ENCODE measurements around the gene NOCT.
"Not testable (repeated sequence)": the region's sequence is repeated elsewhere in the genome, so short reads cannot be mapped to it uniquely, and the experiment has no call there.

The NOCT gene

DNA sequence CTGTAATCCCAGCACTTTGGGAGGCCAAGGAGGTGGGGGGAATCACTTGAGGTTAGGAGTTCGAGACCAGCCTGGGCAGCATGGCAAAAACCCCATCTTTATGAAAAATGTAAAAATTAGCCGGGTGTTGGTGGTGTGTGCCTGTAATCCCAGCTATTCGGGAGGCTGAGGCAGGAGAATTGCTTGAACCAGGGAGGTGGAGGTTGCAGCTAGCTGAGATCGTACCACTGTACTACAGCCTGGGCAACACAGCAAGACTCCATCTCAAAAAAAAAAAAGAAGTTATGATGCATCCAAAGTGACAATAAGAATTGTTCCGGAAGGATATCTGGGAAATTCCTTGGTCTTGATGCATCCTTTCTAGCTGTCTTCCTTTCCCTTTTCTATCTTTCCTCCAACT is 7.3 kb downstream of the NOCT start:
- H3K9me3 Mint-ChIP-seq: no peaks in the 10 kb centered on the region
- H3K4me1 Mint-ChIP-seq: peaks cover 31% of the 10 kb centered on the region
- H3K36me3 Mint-ChIP-seq: peaks cover 11% of the 10 kb centered on the region
- H3K4me3 Mint-ChIP-seq: no peak overlapping the region
- H3K27me3 Mint-ChIP-seq: no peaks in the 10 kb centered on the region
- H3K27ac Mint-ChIP-seq: no peak overlapping the region

- H3K27ac Mint-ChIP-seq: no peak overlapping the region
- H3K4me1 Mint-ChIP-seq: peaks cover 17% of the 10 kb centered on the region
- no peak overlapping the region for H3K4me3 Mint-ChIP-seq
- no peaks in the 10 kb centered on the region for H3K27me3 Mint-ChIP-seq
- peaks cover 7% of the 10 kb centered on the region for H3K36me3 Mint-ChIP-seq
- H3K9me3 Mint-ChIP-seq: no peaks in the 10 kb centered on the region
Observed at GRCh38 chr4:139024686-139025085, 9.1 kb downstream of the NOCT start.

- Mint-ChIP-seq H3K4me3 (no peak overlapping the region), H3K27ac (no peak overlapping the region), H3K9me3 (no peaks in the 10 kb centered on the region), H3K36me3 (peaks cover 4% of the 10 kb centered on the region), H3K4me1 (peaks cover 11% of the 10 kb centered on the region), H3K27me3 (no peaks in the 10 kb centered on the region)
Observed at GRCh38 chr4:139025841-139026240, 10.3 kb downstream of the NOCT start.

- H3K9me3 Mint-ChIP-seq: no peaks in the 10 kb centered on the region
- peaks cover 3% of the 10 kb centered on the region for H3K36me3 Mint-ChIP-seq
- no peak overlapping the region for H3K27ac Mint-ChIP-seq
- no peak overlapping the region for H3K4me3 Mint-ChIP-seq
- peaks cover 12% of the 10 kb centered on the region for H3K4me1 Mint-ChIP-seq
- no peaks in the 10 kb centered on the region for H3K27me3 Mint-ChIP-seq
Observed at GRCh38 chr4:139027776-139028175, 12.2 kb downstream of the NOCT start.

DNA sequence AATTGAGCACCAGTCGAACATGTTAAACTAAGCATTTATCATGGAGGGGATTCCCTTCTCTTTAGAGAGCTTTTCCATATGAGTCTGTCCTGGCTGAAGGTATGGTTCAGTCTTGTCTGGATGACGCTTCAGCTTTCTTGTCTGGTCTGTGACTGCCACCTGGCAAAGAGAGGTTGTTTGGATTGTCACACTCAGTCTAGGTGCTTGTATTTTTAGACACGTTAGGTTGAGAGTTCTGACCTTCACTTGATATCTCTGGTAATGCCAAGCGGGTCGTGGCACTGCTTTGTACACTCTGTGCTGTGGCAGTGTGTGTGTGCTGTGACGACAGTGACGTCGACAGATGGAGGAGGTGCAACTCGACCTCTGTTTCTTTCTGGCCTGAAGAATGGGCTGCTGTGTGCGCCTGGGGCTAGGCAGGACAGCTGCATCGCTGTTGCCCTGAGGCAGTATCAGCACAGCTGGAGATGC is 12.6 kb downstream of the NOCT start:
- H3K4me1 Mint-ChIP-seq: peaks cover 12% of the 10 kb centered on the region
- H3K4me3 Mint-ChIP-seq: no peak overlapping the region
- H3K27me3 Mint-ChIP-seq: no peaks in the 10 kb centered on the region
- no peaks in the 10 kb centered on the region for H3K9me3 Mint-ChIP-seq
- H3K36me3 Mint-ChIP-seq: peaks cover 3% of the 10 kb centered on the region
- H3K27ac Mint-ChIP-seq: no peak overlapping the region

DNA sequence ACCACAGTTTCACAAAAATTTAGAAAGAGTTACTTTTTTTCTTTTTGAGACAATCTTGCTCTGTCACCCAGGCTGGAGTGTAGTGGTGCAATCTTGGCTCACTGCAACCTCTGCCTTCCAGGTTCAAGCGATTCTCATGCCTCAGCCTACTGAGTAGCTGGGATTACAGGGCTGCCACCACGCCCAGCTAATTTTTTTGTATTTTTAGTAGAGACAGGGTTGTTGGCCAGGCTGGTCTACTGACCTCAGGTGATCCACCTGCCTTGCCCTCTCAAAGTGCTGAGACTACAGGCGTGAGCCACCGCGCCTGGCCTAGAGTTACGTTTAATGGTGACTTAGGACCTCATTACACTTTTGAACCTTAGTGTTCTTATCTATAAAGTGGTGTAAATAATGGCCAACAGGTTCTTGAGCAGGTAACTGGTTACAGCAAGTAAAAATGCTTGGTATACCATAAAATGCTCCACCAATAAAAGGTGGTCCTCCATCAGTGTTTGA is 14.3 kb downstream of the NOCT start:
- H3K4me3 Mint-ChIP-seq, H3K4me1 Mint-ChIP-seq, H3K9me3 Mint-ChIP-seq, H3K27ac Mint-ChIP-seq, H3K27me3 Mint-ChIP-seq, H3K36me3 Mint-ChIP-seq: not testable (repeated sequence)

DNA sequence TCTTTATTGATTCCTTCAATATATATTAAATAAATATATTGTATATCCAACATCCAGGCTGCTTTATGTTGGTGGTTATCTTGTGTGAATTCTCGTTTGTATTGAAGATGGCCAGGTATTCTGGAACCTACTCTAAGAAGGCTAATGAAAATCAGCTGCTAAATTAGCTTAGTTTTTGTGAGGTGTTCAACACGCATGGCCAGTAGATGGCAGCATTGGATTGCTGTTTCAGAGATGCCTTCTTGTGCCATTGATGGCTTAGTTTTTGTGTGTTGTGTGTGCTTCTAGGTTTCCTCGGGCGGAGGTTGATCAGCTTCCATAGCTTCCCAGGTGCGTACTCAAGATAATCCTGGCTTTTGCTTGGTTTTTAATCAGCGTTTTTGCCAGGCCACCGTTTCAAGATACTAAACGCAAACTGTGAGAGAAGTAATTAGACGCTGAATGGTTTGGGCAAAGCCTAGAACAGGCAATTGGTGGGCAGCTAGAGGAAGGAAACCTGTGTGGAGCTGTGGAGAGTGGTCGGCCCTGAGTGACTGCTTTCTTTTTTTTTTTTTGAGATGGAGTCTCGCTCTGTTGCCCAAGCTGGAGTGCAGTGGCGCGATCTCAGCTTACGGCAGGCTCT is 15.1 kb downstream of the NOCT start:
- no peaks in the 10 kb centered on the region for H3K27me3 Mint-ChIP-seq
- peaks cover 3% of the 10 kb centered on the region for H3K36me3 Mint-ChIP-seq
- no peak overlapping the region for H3K4me3 Mint-ChIP-seq
- no peaks in the 10 kb centered on the region for H3K9me3 Mint-ChIP-seq
- H3K4me1 Mint-ChIP-seq: peaks cover 9% of the 10 kb centered on the region
- peak overlapping the region; percentile 56 for H3K27ac Mint-ChIP-seq

- H3K27ac Mint-ChIP-seq: no peak overlapping the region
Observed at GRCh38 chr4:139035650-139036049, 20.1 kb downstream of the NOCT start.

GRCh38 chr4:139036885-139037284 is 21.3 kb downstream of the NOCT start:
- H3K9me3 Mint-ChIP-seq: no peaks in the 10 kb centered on the region

More at GRCh38 chr4:139035650-139036049, 20.1 kb downstream of the NOCT start:
- peaks cover 11% of the 10 kb centered on the region for H3K36me3 Mint-ChIP-seq
- H3K9me3 Mint-ChIP-seq: no peaks in the 10 kb centered on the region
- H3K4me3 Mint-ChIP-seq: no peak overlapping the region
- peaks cover 11% of the 10 kb centered on the region for H3K4me1 Mint-ChIP-seq
- H3K27me3 Mint-ChIP-seq: no peaks in the 10 kb centered on the region

DNA sequence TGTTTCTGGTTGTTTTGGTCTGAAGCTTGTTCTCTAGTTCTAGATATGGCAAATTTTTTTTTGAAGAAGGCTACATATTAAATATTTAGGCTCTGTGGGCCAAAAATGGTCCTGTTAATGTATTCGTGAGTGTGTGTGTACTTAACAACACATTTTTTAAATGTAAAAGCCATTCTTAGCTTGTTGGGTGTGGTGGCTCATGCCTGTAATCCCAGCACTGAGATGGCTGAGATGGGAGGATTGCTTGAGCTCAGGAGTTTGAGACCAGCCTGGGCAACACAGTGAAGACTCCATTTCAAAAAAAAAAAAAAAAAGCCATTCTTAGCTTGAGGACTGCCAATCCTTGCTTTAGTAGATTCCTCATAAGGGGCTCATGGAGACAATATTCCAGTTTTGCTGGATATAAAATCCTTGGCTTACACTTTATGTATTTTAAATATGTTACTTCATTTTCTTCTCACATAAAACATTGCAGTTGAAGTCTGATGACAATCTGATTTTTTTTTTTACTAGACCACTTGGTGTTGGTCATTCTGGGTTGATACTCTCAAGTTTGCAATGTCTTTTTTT is 23.4 kb downstream of the NOCT start:
- H3K27me3 Mint-ChIP-seq: no peaks in the 10 kb centered on the region
- H3K4me3 Mint-ChIP-seq: no peak overlapping the region
- H3K36me3 Mint-ChIP-seq: peaks cover 9% of the 10 kb centered on the region

More at GRCh38 chr4:139036885-139037284, 21.3 kb downstream of the NOCT start:
- H3K36me3 Mint-ChIP-seq: peaks cover 9% of the 10 kb centered on the region
- H3K27me3 Mint-ChIP-seq: no peaks in the 10 kb centered on the region
- H3K4me1 Mint-ChIP-seq: peaks cover 19% of the 10 kb centered on the region
- H3K4me3 Mint-ChIP-seq: no peak overlapping the region
- H3K27ac Mint-ChIP-seq: no peak overlapping the region

DNA sequence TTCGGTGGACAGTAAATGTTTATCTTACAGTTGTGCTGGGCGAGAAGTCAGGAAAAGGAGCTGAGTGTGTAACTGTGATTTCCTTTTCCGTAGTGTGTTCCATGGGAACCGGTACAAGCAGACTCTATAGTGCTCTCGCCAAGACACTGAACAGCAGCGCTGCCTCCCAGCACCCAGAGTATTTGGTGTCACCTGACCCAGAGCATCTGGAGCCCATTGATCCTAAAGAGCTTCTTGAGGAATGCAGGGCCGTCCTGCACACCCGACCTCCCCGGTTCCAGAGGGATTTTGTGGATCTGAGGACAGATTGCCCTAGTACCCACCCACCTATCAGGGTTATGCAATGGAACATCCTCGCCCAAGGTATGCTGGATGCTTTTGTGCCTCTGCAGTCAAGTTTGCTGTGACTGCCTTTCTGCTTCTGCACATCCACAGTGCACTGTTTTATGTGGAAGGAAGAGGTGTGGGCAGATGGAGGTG is 27.4 kb downstream of the NOCT start:
- peaks cover 6% of the 10 kb centered on the region for H3K36me3 Mint-ChIP-seq
- no peaks in the 10 kb centered on the region for H3K27me3 Mint-ChIP-seq
- no peak overlapping the region for H3K4me3 Mint-ChIP-seq
- H3K9me3 Mint-ChIP-seq: no peaks in the 10 kb centered on the region
- H3K4me1 Mint-ChIP-seq: peaks cover 16% of the 10 kb centered on the region
- H3K27ac Mint-ChIP-seq: no peak overlapping the region

More for the DNA sequence above, 23.4 kb downstream of the NOCT start:
- no peaks in the 10 kb centered on the region for H3K9me3 Mint-ChIP-seq
- peaks cover 19% of the 10 kb centered on the region for H3K4me1 Mint-ChIP-seq
- H3K27ac Mint-ChIP-seq: no peak overlapping the region

DNA sequence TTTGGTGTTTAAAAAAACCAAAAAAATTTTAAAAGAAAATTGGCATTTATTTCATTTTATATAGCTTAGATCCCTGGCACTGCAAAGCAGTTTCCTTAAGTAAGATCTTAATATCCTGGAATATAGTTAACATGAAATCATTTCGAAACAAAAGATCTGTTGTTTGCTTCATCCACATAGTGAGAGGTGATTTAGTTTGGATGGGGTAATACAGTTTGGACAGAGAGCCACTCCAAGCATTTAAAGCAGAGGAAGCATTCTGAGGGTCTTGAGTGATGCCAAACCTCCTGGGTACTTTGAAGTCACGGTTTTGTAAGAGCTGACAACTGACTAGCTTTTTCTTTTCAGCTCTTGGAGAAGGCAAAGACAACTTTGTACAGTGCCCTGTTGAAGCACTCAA is 28.7 kb downstream of the NOCT start:
- Mint-ChIP-seq H3K36me3 (peaks cover 13% of the 10 kb centered on the region), H3K27me3 (no peaks in the 10 kb centered on the region), H3K27ac (no peak overlapping the region), H3K9me3 (no peaks in the 10 kb centered on the region), H3K4me3 (no peak overlapping the region), H3K4me1 (peaks cover 22% of the 10 kb centered on the region)

- H3K4me3 Mint-ChIP-seq: no peak overlapping the region
Observed at GRCh38 chr4:139048026-139048425, 32.4 kb downstream of the NOCT start.

GRCh38 chr4:139050446-139050845 is 34.9 kb downstream of the NOCT start:
- Mint-ChIP-seq H3K4me1 (peaks cover 30% of the 10 kb centered on the region), H3K9me3 (no peaks in the 10 kb centered on the region), H3K27ac (no peak overlapping the region), H3K36me3 (peaks cover 25% of the 10 kb centered on the region), H3K4me3 (no peak overlapping the region), H3K27me3 (no peaks in the 10 kb centered on the region)

More at GRCh38 chr4:139048026-139048425, 32.4 kb downstream of the NOCT start:
- no peaks in the 10 kb centered on the region for H3K9me3 Mint-ChIP-seq
- no peak overlapping the region for H3K27ac Mint-ChIP-seq
- peaks cover 14% of the 10 kb centered on the region for H3K4me1 Mint-ChIP-seq
- peaks cover 13% of the 10 kb centered on the region for H3K36me3 Mint-ChIP-seq
- no peaks in the 10 kb centered on the region for H3K27me3 Mint-ChIP-seq

DNA sequence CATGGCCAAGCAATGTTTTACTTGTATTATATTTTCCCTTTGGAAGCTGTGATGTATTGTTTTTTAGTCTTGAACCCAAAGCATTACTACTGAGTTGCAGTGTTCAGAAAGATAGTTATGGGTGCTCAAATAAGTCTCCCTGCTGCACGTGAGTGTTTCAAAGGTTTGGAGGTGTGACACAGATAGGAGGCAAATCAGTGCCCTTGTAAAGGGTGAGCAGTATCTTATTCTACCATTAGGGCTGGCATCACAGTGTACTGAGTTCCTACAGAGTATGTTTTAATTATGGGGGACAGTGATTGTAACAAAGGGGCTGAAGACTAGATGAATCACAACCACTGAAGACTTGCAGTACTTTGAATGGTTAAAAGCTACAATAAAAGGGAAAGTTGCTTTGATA is 38.3 kb downstream of the NOCT start:
- H3K36me3 Mint-ChIP-seq: peaks cover 23% of the 10 kb centered on the region
- peak overlapping the region; percentile 38 for H3K27ac Mint-ChIP-seq
- peaks cover 51% of the 10 kb centered on the region for H3K4me1 Mint-ChIP-seq

GRCh38 chr4:139054791-139055505 is 39.4 kb downstream of the NOCT start:
- Mint-ChIP-seq H3K27ac (peak overlapping the region; percentile 66), H3K4me3 (no peak overlapping the region), H3K27me3 (no peaks in the 10 kb centered on the region), H3K9me3 (no peaks in the 10 kb centered on the region), H3K36me3 (peaks cover 20% of the 10 kb centered on the region), H3K4me1 (peaks cover 48% of the 10 kb centered on the region)

More for the DNA sequence above, 38.3 kb downstream of the NOCT start:
- H3K4me3 Mint-ChIP-seq: no peak overlapping the region
- H3K9me3 Mint-ChIP-seq: no peaks in the 10 kb centered on the region
- H3K27me3 Mint-ChIP-seq: no peaks in the 10 kb centered on the region
